GM23248 (cell line): ENCODE data around the gene EVI5L.

Experiments
- EZH2 ChIP-seq: fragments of 200-600 bp; sonication (generic); IDR thresholded peaks from 2 replicates; pipeline ENCODE4 v1.6.1; 2018; ENCODE audit warnings: antibody characterized with exemption, mild to moderate bottlenecking; ENCODE audit not compliant: insufficient read depth, poor library complexity, severe bottlenecking
- EZH2phosphoT487 ChIP-seq: fragments of 200-600 bp; sonication (generic); IDR thresholded peaks from 2 replicates; pipeline ENCODE4 v1.6.1; 2018; ENCODE audit warnings: antibody characterized with exemption, moderate library complexity, mild to moderate bottlenecking, low read depth; ENCODE audit not compliant: insufficient read depth

DNA sequence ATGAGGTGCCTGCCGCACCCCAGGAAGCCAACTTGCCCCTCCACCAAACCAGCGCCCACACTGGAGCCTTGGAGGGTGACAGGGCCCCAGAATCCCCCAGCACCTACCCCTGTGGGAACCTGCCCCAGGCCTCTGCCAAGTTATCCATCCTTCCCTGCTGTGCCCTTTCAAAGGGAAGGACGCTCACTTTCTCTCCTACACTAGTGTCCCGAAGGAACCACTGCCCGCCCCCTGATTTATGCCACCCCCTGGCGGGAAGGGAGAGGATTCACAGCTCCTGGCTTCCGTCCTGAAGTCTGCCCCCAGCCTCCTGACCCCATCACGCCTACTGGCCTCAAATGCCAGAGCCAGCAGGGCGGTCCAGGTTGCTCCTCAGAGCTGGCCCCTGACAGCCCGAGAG is 1.4 kb downstream of the EVI5L start:
- TF ChIP-seq EZH2phosphoT487: no peak
- no peak for TF ChIP-seq EZH2
